Esophagus muscularis mucosa (tissue), 3 donors: ENCODE data around the gene HIKESHI.

Source experiments
- EP300 ChIP-seq: sonication (generic); formaldehyde crosslinking; IDR thresholded peaks from one replicate; pipeline ENCODE4 v1.6.1; 2017; ENCODE audit warnings: antibody characterized with exemption
- POLR2AphosphoS5 ChIP-seq, 2 donors: sonication (generic); formaldehyde crosslinking; IDR thresholded peaks; one replicate each; pipeline ENCODE4 v1.6.1; 2017; ENCODE audit warnings: antibody characterized with exemption in 2 of 2

- TF ChIP-seq EP300, result no peak
- TF ChIP-seq POLR2AphosphoS5 (IDR thresholded peaks at IDR 0.05), result no peak
These were observed 35.2 kb downstream of the HIKESHI start for GRCh38 chr11:86337227-86337626.
